Gastroesophageal sphincter (tissue), 4 donors: Measurements from ENCODE around the gene GPR35. TPM values are rescaled to one million over a fixed set of nuclear protein-coding genes. Genes with fewer than 3 reads are reported as not detected.

Experiments used
- ATAC-seq: fragments of 150-250 bp; one replicate; pipeline ENCODE4 v1.9.1; 2016; ENCODE audit warnings: mild to moderate bottlenecking, moderate library complexity
- H3K27ac ChIP-seq, 4 donors: fragments of 200-600 bp; sonication (generic) in 3 of 4; 1 replicate in 3 of 4; 2 replicates in 1 of 4; pipeline ENCODE4 v1.5.1; 2016 to 2019
- H3K27me3 ChIP-seq: fragments of 200-600 bp; sonication (generic); one replicate; pipeline ENCODE4 v1.5.1; 2019
- H3K36me3 ChIP-seq, 2 donors: fragments of 200-600 bp; sonication (generic); one replicate each; pipeline ENCODE4 v1.5.1; 2019; ENCODE audit warnings: control low read depth in 1 of 2
- H3K4me1 ChIP-seq, 3 donors: fragments of 200-600 bp; sonication (generic); 1 replicate in 2 of 3; 2 replicates in 1 of 3; pipeline ENCODE4 v1.5.1; 2016 to 2019; ENCODE audit warnings: control low read depth in 2 of 3
- H3K4me3 ChIP-seq, 2 donors: fragments of 200-600 bp; sonication (generic); one replicate each; pipeline ENCODE4 v1.5.1; 2019; ENCODE audit warnings: mild to moderate bottlenecking in 1 of 2, moderate library complexity in 1 of 2
- H3K9me3 ChIP-seq, 3 donors: fragments of 200-600 bp; sonication (generic); one replicate each; pipeline ENCODE4 v1.5.1; 2017 to 2019; ENCODE audit warnings: control low read depth in 2 of 3
- EP300 ChIP-seq: sonication (generic); formaldehyde crosslinking; IDR thresholded peaks from one replicate; pipeline ENCODE4 v1.6.1; 2017; ENCODE audit warnings: antibody characterized with exemption, mild to moderate bottlenecking
- POLR2A ChIP-seq, 2 donors: fragments of 450-650 bp; IDR thresholded peaks; one replicate each; pipeline ENCODE4 v1.6.1; 2017; ENCODE audit warnings: antibody characterized with exemption in 2 of 2, mild to moderate bottlenecking in 2 of 2, moderate library complexity in 1 of 2
- POLR2AphosphoS5 ChIP-seq: sonication (generic); formaldehyde crosslinking; IDR thresholded peaks from one replicate; pipeline ENCODE4 v1.6.1; 2017; ENCODE audit warnings: antibody characterized with exemption
- WGBS, 2 donors: methylation state at CpG; one replicate each; pipeline ENCODE4 v1.1.5; 2018; ENCODE audit warnings: low coverage in 1 of 2; 5-methylcytosine and 5-hydroxymethylcytosine counted together
- total RNA-seq, 4 donors: library from RNA; depleted of rRNA; stranded (reverse); fragments of >200 nt; gene quantifications; one replicate each; pipeline ENCODE4 v1.1.0, GENCODE V29; 2016
- TF ChIP-seq, protein P1 (sequence below), 4 experiments: fragments of 200-600 bp in 2 of 4; fragments of 450-650 bp in 2 of 4; sonication (generic) in 1 of 4; IDR thresholded peaks; one replicate each; pipeline ENCODE4 v1.5.1; 2017 to 2019; ENCODE audit warnings: antibody characterized with exemption in 4 of 4, mild to moderate bottlenecking in 2 of 4, moderate library complexity in 2 of 4

Gene GPR35
- total RNA-seq, 4 donors from 2014 or later: 0.93 to 2.3 (median 1.9) TPM

DNA sequence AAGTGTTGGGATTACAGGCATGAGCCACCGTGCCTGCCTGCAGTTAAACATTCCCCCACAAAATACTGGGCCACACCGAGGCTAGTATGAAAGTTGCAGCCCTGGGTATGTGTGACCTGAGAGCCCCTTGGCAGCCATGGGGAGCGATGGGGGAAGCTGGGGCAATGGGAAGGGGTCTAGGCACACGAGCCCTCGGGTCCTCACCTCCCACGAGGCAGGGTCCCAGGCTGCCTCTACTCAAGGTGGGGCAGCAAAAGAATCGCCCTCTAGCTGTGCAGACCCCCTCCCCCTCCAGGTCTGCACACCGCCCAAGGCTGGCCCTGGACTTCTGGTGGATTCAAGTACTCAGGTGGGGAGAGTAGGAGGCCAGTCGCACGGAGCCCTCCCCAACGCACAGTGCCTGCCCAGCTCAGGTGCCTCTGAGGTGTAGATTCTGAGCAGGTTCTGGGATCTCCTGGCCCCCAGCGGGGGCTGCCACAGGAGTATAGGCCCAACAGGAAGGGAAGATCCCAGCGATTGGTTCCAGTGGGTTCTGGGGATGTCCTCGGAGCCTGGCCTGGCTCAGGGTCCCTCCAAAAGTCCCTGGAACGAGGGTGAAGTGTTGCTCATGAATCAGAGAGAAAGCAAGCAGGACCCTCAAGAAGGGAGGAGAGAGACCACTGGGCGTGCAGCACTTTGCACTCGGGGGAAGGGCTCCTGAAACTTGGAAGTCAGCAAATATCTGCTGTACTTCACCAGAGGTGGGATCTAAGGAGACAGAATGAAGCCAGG is 2.6 kb downstream of the GPR35 start:
- Histone ChIP-seq H3K27ac (no peak overlapping the region), H3K4me1 (peaks cover 0 to 6% (median 0%) of the 10 kb centered on the region in 3 donors), H3K9me3 (no peaks in the 10 kb centered on the region), H3K4me3 (no peak overlapping the region), H3K36me3 (peaks cover 0 to 5% of the 10 kb centered on the region in 2 donors), H3K27me3 (peaks cover 12% of the 10 kb centered on the region)
- no CpG with 5 or more reads among the region's 17 CpGs for WGBS, 2 donors
- no peak for ATAC-seq
- TF ChIP-seq, protein P1, sequence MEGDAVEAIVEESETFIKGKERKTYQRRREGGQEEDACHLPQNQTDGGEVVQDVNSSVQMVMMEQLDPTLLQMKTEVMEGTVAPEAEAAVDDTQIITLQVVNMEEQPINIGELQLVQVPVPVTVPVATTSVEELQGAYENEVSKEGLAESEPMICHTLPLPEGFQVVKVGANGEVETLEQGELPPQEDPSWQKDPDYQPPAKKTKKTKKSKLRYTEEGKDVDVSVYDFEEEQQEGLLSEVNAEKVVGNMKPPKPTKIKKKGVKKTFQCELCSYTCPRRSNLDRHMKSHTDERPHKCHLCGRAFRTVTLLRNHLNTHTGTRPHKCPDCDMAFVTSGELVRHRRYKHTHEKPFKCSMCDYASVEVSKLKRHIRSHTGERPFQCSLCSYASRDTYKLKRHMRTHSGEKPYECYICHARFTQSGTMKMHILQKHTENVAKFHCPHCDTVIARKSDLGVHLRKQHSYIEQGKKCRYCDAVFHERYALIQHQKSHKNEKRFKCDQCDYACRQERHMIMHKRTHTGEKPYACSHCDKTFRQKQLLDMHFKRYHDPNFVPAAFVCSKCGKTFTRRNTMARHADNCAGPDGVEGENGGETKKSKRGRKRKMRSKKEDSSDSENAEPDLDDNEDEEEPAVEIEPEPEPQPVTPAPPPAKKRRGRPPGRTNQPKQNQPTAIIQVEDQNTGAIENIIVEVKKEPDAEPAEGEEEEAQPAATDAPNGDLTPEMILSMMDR (IDR thresholded peaks at IDR 0.05): no peak
- TF ChIP-seq POLR2A (IDR thresholded peaks at IDR 0.05) (no peak), EP300 (no peak), POLR2AphosphoS5 (no peak)

DNA sequence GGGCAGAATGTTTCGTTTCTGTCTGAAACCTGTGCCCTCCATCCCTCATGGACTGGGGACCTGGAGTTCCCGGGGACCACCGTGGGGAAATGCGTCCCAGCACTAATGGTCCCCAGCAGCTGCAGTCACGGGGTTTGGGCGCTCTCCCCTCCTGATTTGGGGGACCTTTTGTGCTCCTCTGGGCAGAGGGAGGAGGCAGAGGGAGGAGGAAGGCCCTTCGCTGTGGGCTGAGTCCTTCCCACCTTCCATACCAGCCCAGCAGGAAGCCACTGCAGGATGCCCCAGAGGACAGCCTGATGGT is 3.2 kb downstream of the GPR35 start:
- no peak overlapping the region for H3K27ac ChIP-seq
- H3K9me3 ChIP-seq: no peaks in the 10 kb centered on the region
- peaks cover 12% of the 10 kb centered on the region for H3K27me3 ChIP-seq
- no peak overlapping the region for H3K4me3 ChIP-seq
- TF ChIP-seq POLR2AphosphoS5 (no peak), POLR2A (IDR thresholded peaks at IDR 0.05) (no peak), EP300 (no peak)
- TF ChIP-seq, protein P1 (IDR thresholded peaks at IDR 0.05): no peak
- WGBS, 2 donors: 60% methylated on average over 1 of the region's 7 CpGs; no CpG with 5 or more reads in 1 of the 2 donors
- peaks cover 0 to 6% (median 0%) of the 10 kb centered on the region in 3 donors for H3K4me1 ChIP-seq
- H3K36me3 ChIP-seq: peaks cover 0 to 5% of the 10 kb centered on the region in 2 donors
- no peak for ATAC-seq

DNA sequence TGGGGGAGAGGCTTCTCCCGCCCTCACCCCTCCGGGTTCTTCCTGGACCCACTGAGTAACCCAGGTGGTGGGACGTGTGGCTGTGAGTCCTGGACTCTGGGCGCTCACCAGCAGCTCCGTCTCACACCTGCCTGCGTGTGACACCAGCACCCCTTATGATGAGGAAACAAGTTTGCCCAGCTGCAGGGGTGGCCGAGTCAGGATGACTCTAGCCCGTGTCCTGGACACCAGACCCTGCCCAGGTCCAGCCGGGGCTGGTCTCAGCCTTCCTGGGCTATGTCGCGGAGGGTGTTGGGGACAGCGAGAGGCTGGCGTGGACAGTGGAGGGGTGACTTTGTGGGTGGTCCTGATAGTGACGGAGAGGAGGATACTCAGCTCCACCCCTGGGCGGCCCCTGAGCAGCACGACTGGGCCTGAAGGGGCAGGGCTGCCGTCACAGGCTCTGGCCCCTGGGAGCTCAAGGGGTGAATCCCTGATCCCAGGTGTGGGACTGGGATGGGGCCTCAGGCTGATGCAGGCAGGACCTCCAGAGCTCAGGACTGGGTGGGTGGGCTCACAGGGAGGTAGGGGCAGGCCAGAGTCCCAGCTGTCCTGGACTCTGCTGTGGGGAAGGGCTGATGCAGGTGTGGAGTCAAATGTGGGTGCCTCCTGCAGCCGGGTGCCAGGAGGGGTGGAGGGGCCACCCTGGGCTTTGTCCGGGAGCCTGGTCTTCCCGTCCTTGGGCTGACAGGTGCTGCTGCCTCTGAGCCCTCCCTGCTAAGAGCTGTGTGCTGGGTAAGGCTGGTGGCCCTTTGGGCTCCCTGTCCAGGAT is 3.7 kb downstream of the GPR35 start:
- H3K4me3 ChIP-seq: no peak overlapping the region
- no peak overlapping the region for H3K27ac ChIP-seq
- H3K4me1 ChIP-seq: peaks cover 0 to 6% (median 0%) of the 10 kb centered on the region in 3 donors
- TF ChIP-seq EP300 (no peak), POLR2AphosphoS5 (no peak), POLR2A (IDR thresholded peaks at IDR 0.05) (no peak)
- TF ChIP-seq, protein P1 (IDR thresholded peaks at IDR 0.05): no peak
- peaks cover 12% of the 10 kb centered on the region for H3K27me3 ChIP-seq
- H3K9me3 ChIP-seq: peaks cover 0 to 5% (median 0%) of the 10 kb centered on the region in 3 donors
- WGBS, 2 donors: 58% methylated on average over 4 of the region's 20 CpGs; no CpG with 5 or more reads in 1 of the 2 donors
- ATAC-seq: peak; percentile 16
- peaks cover 0 to 5% of the 10 kb centered on the region in 2 donors for H3K36me3 ChIP-seq

DNA sequence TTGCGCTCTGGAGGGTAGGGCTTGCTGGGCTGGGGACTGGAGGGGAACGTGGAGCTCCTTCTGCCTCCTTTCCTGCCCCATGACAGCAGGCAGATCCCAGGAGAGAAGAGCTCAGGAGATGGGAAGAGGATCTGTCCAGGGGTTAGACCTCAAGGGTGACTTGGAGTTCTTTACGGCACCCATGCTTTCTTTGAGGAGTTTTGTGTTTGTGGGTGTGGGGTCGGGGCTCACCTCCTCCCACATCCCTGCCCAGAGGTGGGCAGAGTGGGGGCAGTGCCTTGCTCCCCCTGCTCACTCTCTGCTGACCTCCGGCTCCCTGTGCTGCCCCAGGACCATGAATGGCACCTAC is 4.3 kb downstream of the GPR35 start:
- H3K9me3 ChIP-seq: peaks cover 0 to 5% (median 0%) of the 10 kb centered on the region in 3 donors
- WGBS, 2 donors: 100% methylated on average over 2 of the region's 5 CpGs; no CpG with 5 or more reads in 1 of the 2 donors
- H3K27me3 ChIP-seq: peaks cover 12% of the 10 kb centered on the region
- peaks cover 0 to 5% of the 10 kb centered on the region in 2 donors for H3K36me3 ChIP-seq
- H3K4me3 ChIP-seq: no peak overlapping the region
- ATAC-seq: no peak
- peaks cover 0 to 6% (median 0%) of the 10 kb centered on the region in 3 donors for H3K4me1 ChIP-seq
- TF ChIP-seq POLR2A (IDR thresholded peaks at IDR 0.05): no peak
- no peak for TF ChIP-seq POLR2AphosphoS5
- no peak for TF ChIP-seq EP300
- TF ChIP-seq, protein P1 (IDR thresholded peaks at IDR 0.05): no peak
- no peak overlapping the region for H3K27ac ChIP-seq
